ENCODE measurements around the gene WFS1.

The WFS1 gene

GRCh38 chr4:6259886-6260285, 9.8 kb upstream of the WFS1 start:
- no peak for DNase-seq (ENCODE audit: low spot score)

- DNase-seq (ENCODE audit: low spot score) = no peak
Observed at GRCh38 chr4:6262176-6262575, 7.5 kb upstream of the WFS1 start.

DNA sequence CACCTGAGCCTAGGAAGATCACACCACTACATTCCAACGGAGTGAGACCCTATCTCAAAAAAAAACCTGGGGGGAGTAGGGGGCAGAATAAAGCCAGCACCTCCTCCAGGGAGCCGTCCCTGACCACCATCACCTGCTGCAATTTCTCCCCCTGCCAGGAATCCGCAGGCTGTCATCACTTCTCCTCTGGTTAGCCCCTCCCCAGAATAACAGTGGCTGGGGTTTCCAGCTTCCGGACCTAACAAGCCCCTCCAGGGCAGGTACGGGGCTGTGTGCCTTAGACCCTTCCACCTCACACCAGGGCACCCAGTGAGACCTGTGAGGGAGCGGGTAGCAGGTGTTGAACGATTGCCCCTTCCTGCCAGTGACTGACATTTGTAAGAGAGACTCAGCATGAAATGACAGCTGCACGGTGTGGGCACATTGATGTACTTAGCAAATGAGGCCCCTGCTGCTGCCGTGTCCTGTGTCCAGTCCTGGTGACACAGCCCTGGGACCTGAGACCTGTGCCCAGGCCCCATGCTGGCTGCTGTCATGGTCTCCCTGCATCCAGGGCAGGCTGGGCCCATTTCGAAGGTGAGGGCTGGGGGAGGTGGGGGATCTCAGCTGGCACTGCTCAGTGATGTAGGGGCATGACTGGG, 6.7 kb upstream of the WFS1 start:
- DNase-seq (ENCODE audit: low spot score) = no peak

- no peak for DNase-seq (ENCODE audit: low spot score)
Observed at GRCh38 chr4:6263526-6264224, 6.0 kb upstream of the WFS1 start.

- peak; percentile 12 for DNase-seq (ENCODE audit: low spot score)
Observed at GRCh38 chr4:6264225-6264540, 5.5 kb upstream of the WFS1 start.

DNA sequence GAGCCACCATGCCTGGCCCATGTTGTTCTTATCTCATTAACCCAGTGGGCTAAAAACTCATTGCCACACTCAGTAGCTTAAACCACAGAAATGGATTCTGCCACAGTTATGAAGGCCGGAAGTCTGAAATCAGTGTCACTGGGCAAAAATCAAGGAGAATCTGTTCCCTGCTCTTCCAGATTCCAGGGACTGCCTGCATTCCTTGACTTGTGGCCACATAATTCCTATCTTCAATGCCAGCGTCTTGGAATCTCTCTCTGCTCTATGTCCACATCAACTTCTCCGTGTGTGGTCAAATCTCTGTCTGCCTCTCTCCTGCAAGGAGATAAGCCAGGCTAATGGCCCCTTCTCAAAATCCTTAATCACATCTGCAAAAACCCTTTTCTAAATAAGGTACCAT, 4.1 kb upstream of the WFS1 start:
- DNase-seq (ENCODE audit: low spot score) = no peak

DNA sequence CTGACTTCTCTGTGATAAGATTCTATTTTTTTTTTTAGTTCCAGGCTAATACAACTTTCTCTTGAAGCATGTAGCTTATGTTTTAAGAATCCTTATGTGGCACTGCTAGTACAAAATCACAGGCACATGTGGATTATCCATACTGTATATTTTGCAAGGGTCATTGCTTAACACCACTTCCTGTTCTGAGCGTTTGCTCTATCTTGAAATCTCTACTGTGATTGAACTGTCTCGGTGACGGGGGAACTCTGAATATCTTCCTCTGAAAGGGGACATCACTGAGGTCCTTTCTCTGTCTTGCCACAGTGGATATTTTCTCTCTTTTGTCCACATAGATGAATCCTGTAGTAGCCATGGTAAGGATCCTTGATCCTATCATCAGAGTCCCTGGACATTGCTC, 2.1 kb upstream of the WFS1 start:
- no peak for DNase-seq (ENCODE audit: low spot score)

- no peak for DNase-seq (ENCODE audit: low spot score)
Observed at GRCh38 chr4:6268650-6269615, 717 bp upstream of the WFS1 start.

- DNase-seq (ENCODE audit: low spot score) = no peak
Observed at GRCh38 chr4:6270636-6271121, 1.0 kb downstream of the WFS1 start.

- DNase-seq (ENCODE audit: low spot score) = no peak
Observed at GRCh38 chr4:6271206-6271605, 1.6 kb downstream of the WFS1 start.

GRCh38 chr4:6271701-6272465, 2.2 kb downstream of the WFS1 start:
- DNase-seq (ENCODE audit: low spot score) = no peak

DNA sequence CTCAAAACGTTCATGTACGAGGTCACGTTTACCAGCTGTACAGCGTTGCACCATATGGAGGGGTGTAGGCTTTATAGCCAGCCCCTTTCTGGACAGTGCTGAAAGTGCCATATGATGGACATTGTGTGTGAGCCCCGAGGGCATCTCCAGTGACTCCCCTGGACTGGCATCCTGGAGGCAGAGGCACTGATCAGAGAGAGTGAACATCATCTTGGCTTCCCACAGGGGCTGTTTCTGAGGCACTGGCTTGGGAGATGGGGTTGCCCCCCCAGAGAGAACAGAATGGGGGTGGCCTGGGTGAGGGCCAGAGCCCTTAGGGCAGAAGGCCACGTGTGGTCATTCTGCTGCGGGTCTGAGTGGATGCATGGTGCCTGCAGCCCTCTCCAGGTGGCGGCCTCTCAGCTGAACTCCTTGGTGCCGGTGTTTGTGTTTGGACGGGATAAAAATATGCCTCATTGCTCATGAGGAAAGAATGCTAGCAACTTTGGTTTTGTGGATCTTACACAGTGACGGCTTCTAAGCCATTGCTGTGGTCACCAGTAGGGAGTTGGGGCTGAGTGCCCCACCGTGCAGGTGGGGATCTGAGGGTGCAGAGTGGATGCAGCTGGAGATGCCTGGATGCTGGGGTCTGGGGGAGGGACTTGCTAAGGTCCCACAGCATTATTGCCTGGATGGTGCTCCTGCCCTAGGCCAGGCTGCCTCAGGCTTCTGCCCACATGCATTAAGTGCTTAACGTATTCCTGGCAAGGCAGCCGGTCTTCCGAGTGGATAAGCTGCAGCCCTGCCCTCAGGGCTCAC, 3.4 kb downstream of the WFS1 start:
- peak; percentile 35 for DNase-seq (ENCODE audit: low spot score)

- no peak for DNase-seq (ENCODE audit: low spot score)
Observed at GRCh38 chr4:6273661-6273990, 4.0 kb downstream of the WFS1 start.

- DNase-seq (ENCODE audit: low spot score) = no peak
Observed at GRCh38 chr4:6275351-6275750, 5.7 kb downstream of the WFS1 start.

GRCh38 chr4:6275898-6276806, 6.5 kb downstream of the WFS1 start:
- DNase-seq (ENCODE audit: low spot score) = no peak

DNA sequence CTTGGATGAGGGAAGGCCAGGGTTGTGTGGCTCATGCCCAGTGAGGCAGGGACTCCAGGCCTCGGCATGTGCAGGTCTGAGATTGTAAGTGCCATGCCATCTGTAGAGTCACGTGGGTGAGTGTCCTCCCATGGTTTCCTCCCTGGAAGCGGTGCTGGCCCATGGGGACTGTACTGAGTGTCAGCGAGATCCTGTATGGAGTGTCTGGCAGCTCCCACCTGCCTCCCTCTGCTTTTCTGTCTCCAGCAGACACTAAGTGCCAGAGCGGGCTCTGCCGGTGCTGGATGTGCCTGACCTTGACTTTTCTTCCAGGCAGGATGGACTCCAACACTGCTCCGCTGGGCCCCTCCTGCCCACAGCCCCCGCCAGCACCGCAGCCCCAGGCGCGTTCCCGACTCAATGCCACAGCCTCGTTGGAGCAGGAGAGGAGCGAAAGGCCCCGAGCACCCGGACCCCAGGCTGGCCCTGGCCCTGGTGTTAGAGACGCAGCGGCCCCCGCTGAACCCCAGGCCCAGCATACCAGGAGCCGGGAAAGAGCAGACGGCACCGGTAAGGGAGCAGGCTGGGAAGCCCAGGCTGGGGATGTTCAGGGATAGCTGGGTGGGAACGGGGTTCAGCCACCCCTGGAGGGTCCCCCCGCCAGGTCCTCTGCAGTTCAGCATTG, 7.6 kb downstream of the WFS1 start:
- DNase-seq (ENCODE audit: low spot score) = no peak

- no peak for DNase-seq (ENCODE audit: low spot score)
Observed at GRCh38 chr4:6277935-6278800, 8.5 kb downstream of the WFS1 start.

DNA sequence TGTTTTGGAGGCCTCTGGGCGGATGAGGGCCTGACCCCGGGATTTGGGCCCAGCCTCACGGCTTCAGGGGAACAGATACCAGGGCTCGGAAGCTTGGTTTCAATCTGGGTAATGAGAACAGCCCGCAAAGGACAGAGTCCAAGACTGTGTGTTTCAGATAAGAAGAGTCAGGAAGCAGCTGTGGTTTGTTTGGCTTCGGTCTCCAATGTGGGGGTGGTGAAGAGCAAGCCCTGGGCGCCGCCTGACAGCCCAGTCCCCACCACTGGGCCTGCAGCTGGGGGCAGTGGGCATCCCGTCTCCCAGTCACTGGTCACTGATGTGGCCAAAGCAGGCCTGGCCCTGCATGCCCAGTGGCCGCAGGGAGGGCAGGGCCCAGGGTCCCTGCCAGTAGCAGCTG, 9.1 kb downstream of the WFS1 start:
- DNase-seq (ENCODE audit: low spot score) = no peak

All from kidney capillary endothelial cell (primary cell).